Activated CD4-positive, alpha-beta T cell treated with anti-CD3 and anti-CD28 coated beads for 1 hour (primary cell): Measurements from ENCODE around the gene HCN2.
"Not testable (repeated sequence)": the region's sequence is repeated elsewhere in the genome, so short reads cannot be mapped to it uniquely, and the experiment has no call there.

Experiments
- DNase-seq: peaks from one replicate; pipeline ENCODE4 v3.0.0-alpha.2; 2020

The HCN2 gene

DNA sequence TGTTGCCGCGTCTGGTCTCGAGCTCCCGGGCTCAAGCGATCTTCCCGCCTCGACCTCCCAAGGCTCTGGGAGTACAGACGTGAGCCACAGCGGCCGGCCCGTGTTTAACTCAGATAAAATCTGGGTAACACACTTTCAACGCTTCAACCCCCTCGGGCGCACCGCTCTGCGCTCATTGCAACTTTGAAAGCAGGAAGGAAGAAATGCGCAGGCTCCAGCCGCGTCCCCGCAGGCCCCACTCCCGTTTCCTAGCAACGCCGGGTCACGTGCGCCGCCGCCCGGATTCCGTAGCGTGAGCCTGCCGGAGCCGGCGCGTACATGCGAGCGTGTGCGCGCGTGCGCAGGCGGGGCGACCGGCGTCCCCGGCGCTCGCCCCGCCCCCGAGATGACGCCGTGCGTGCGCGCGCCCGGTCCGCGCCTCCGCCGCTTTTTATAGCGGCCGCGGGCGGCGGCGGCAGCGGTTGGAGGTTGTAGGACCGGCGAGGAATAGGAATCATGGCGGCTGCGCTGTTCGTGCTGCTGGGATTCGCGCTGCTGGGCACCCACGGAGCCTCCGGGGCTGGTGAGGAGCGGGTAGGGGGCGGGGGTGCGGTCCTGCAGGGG is 17.4 kb upstream of the HCN2 start, which contains the start of gene BSG:
Gene BSG, plus strand, starts transcription at position 457 of the 603 bp plus-strand sequence. Its CDS starts 39 bp downstream, at position 496.
- peak; percentile 98 for DNase-seq

DNA sequence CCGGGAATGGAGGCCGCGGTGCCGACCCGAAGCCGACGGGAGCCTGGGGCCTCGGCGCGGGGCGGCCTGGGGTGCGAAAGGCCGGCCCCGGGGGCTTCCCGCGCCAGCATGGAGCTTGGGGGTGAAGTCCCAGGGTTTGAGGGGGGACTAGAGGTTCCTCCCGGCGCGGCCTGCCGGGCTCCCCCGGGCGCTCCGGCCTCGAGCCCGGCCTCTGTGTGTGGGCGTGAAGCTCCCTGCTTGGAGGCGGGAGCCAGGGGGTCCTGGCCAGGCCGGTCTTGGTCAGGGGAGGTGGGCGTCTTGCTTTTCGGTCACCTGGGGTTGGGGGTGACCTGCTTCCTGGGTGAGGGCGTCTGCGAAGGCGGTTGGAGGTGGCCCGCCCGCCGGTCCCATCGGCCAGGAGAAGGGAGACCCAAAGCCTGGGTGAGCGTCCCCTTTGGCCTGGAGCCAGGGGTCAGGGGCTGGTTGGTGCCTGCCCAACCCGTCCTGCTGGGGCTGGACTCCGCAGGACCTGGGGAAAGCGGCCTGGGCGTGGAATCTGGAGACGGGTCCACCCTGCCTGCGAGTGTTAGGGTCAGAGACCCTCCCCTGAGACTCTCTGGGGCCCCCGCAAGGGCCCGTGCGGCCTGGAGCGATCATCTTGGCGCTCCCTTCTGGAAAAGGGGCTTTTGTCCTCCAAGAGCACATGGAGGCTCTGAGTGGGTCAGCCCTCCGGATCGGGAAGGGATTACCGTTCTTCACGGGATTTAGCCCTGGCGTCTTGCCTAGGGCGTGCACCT is 16.8 kb upstream of the HCN2 start:
- no peak for DNase-seq

DNA sequence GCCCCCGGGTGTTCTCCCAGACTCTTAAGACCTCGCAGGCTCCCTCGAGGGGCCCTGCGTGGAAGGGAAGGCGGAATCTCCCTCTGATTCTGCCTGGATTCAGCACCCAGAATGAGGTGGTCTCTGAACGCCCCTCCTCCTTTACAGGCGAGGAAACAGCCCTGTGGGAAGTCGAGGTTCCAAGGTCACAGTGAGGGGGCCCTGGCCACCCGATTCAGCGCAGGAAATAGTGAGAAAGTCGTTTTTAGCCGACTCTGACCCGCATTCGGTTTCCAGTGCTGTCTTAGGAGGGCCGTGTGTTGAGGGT is 16.2 kb upstream of the HCN2 start:
- DNase-seq, result no peak

DNA sequence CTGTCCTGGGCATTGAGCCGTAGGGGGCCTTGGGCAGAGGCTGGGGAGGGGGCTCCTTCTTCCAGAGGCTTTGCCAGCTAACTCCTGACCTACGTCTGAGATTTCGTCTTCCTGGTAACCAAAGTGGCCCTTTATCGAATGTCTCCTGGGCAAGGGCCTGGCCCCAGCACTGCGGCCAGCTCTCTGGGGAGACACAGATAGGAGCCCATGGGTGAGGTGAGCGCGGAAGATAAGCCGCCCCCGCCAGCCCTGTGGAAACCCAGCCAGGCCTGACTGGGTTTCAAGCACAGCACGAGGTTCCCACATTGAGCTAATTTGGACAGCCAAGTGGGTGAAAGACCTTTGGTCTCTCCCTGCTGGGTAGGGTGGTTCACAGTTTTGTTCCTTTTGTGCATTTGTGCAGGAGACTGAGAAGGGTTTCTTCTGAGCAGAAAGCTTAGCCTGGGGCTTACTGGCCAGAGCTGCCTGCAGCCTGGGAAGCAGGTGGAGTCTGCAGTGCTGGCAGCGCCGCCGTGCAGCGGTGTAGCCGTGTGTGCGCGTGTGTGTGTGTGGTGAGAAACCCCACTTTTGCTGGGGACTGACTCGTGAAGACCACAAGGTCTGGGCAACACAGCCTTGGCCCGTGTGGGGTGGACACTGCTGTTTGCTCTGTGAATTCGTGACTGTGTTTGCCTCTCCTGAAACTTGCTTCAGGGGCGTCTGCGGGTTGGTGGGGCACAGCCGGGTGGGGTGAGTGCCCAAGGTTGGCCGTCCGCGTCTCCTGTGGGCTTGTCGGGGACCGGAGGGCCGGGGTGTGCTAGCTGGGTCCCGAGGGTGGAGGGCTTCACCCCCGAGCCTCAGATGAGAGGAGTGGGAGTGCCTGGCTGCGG is 14.8 kb upstream of the HCN2 start:
- no peak for DNase-seq

DNA sequence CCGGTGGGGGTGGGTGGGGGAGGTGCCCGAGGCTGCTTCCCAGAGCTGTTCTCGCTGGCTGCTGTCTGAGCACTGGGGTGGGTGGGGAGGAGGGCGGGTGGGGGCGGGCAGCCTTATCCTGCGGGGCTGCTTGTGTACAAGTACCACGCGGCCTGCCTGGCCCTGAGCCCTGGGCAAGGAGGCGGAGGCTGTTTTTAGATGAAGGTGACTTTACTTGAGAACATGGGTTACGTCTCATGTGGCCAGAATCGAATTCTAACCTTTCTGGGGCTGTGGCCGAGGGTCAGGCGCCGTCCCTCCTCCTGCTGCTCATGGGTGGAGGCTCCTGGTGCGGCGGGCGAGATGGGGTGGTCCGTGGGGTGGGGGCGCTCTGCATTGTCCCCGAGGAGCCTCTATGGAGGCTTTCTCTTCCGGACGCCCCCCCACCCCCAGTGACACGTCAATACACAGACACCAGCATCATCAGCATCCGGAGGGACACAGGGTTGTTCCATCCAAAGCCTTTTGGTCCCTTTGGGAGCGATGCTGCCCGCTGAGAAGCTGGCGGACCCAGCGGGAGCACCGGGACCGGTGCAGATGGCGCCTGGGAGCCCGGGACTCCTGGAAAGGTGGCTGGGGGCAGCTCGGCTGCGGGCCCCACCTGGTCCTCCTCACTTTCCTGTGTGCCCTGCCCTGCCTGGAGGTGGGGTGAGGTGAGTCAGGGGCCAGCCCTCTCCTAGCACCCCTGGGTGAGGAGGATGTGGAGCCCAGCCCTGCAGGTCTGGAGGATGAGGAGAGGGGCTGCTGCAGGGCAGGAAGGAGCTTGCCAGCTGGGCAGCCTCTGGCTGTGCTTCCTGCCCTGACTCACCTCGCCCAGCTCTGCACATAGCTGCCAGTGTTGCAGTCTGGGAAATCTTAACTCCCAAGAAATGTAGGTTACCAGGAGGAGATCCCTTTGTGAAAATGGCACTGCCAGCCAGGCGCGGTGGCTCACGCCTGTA is 13.9 kb upstream of the HCN2 start:
- DNase-seq, result no peak

DNA sequence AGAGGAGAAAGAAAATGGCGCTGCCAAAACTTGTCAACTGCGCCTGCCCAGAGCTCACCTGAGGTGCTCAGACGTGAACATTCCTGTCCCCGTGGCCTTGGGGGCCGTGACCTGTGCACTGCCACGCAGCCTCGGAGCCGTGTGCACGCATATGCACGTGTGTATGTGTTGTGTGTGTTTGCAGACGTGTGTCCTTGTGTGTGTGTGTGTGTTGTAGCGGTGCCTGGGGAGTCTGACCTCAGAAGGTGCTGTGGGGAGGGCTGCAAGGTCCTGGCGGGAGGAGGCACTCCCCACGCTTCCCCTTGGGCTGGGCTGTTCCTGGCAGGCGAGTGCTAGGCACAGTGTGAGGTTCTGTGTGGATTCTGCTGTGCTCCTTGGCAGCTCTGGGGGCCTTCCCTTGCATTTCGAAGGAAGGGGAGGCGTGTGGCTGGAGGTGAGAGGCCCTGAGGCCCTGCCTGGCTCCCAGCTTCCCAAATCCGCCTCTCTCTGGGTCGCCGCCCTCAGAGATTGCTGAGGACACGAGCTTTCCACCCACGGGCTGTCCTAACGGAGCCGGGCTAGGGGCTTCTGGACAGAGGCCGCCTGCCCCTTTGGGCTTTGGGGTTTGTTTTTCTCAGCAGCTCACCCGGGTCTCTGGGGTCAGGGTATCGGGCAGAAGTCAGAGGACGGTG is 12.8 kb upstream of the HCN2 start:
- no peak for DNase-seq

DNA sequence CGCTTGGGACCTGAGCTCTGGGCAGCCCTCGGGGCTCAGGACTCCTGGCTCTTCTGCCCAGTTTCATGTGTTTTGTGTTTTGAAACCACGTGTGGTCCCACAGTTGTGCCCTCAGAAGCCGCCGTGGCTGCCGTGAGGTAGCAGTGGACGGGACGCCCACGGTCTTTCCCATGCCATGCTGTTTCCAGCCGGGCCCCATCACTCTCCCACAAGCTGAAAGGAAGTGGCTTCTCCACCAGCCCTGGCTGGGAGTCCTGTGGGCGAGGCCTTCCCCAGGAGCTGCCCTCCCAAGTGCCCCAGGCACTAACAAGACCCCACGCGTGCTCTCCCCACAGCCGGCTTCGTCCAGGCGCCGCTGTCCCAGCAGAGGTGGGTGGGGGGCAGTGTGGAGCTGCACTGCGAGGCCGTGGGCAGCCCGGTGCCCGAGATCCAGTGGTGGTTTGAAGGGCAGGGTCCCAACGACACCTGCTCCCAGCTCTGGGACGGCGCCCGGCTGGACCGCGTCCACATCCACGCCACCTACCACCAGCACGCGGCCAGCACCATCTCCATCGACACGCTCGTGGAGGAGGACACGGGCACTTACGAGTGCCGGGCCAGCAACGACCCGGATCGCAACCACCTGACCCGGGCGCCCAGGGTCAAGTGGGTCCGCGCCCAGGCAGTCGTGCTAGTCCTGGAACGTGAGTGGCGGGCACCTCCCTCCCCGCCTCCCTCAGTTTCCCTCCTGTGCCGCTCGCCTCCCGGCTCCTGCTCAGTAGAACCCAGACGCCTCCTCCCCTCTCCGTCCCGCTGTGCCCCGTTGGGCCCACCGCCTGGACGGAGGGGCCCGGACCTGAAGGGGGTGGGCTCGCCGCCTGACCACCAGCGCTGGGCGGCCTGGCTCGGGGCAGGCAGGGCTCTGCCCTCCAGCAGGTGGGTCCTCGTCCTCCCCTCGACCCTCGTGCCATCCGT is 12.0 kb upstream of the HCN2 start:
- no peak for DNase-seq

DNA sequence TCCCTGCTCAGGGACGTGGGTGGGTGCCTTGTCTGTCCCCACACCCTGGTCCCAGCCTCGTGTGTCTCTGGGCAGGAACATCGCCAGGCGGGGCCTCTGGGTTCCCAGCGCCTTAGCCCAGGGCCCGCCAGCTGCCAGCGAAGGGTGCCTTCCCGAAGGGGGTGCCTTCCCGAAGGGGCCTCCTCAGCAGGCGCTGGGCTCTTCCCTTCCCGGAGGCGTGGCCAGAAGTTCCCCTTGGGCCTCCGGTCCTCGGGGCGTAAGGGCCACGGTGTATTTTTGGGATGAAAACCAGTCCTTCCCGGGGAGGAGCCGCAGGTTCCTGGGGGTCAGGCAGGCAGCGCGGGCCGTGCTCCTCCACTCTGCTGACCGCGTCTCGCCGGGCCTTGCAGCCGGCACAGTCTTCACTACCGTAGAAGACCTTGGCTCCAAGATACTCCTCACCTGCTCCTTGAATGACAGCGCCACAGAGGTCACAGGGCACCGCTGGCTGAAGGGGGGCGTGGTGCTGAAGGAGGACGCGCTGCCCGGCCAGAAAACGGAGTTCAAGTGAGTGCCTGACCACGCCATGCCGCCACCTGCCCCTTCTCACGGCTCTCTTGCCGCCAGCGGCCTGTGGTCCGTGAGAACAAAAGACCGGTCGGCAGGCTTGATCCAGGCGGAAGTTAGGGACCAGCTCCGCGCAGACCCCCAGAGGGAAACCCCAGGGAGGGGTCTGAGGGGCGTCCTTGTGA is 10.4 kb upstream of the HCN2 start:
- no peak for DNase-seq

DNA sequence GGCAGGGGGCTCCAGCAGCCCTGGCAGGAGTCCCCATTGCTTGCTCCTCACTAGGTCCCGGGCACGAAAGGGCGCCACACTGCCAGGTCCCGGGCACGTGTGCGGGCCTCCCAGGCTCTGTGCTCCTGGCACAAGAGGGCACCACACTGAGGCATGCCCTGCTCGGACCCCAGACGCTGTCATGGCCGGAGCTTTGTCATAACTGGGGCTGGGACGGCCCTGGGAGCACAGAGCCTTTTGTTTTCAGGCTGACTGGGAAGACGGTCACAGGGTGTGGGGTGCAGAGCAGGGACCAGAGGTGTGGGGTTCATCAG is 9.9 kb upstream of the HCN2 start:
- DNase-seq, result no peak

DNA sequence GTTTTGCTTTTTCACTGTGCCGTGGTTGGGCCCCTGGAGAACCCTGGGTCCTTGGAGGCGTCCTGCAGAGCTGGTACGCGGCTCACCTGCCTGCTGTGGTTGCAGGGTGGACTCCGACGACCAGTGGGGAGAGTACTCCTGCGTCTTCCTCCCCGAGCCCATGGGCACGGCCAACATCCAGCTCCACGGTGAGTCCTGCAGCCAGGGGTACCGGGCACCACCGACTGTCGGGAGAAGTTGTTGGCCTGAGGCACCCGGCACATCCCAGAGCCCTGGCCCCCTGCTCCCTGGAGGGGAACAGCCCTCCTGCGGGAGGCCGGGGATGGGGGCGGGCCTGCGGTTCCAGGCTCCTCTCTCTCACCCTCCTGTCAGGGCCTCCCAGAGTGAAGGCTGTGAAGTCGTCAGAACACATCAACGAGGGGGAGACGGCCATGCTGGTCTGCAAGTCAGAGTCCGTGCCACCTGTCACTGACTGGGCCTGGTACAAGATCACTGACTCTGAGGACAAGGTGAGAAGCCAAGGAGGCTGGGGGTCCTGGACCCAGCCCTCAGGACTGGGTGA is 9.3 kb upstream of the HCN2 start:
- DNase-seq, result no peak

DNA sequence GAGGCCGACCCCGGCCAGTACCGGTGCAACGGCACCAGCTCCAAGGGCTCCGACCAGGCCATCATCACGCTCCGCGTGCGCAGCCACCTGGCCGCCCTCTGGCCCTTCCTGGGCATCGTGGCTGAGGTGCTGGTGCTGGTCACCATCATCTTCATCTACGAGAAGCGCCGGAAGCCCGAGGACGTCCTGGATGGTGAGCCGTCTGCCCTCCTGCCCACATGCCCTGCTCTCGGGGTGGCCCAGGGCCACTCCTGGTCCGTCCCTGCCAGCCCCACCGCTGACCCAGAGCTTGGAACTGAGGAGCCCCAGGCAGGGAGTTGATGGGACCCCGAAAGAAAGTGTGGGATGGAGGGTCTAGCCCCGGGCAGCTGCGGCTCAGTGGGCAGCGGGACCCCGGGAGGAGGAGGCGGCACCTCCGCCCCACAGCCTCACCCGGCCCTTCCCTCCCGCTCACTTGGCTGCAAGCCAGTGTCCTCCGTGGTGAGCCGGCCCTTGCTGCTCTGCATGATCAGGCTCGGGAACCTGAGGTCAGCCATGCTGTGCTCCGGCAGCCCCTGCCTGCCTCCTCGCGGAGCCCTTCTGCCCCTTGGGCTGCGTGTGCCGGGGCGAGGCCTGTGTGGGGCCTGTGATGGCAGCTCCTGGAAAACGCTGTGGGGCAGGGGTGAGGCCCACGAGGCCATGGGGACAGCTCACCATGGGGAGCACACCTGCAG is 8.1 kb upstream of the HCN2 start:
- no peak for DNase-seq

DNA sequence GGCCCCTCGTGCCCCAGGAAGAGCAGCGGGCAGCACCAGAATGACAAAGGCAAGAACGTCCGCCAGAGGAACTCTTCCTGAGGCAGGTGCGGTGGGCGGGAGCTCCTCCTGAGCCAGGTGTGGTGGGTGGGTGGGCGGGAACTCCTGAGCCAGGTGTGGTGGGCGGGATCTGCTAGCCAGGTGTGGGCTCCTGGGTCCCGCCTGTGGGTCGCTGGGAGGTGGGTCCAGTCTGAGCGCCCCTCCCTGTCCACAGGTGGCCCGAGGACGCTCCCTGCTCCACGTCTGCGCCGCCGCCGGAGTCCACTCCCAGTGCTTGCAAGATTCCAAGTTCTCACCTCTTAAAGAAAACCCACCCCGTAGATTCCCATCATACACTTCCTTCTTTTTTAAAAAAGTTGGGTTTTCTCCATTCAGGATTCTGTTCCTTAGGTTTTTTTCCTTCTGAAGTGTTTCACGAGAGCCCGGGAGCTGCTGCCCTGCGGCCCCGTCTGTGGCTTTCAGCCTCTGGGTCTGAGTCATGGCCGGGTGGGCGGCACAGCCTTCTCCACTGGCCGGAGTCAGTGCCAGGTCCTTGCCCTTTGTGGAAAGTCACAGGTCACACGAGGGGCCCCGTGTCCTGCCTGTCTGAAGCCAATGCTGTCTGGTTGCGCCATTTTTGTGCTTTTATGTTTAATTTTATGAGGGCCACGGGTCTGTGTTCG is 7.0 kb upstream of the HCN2 start:
- DNase-seq, result no peak

DNA sequence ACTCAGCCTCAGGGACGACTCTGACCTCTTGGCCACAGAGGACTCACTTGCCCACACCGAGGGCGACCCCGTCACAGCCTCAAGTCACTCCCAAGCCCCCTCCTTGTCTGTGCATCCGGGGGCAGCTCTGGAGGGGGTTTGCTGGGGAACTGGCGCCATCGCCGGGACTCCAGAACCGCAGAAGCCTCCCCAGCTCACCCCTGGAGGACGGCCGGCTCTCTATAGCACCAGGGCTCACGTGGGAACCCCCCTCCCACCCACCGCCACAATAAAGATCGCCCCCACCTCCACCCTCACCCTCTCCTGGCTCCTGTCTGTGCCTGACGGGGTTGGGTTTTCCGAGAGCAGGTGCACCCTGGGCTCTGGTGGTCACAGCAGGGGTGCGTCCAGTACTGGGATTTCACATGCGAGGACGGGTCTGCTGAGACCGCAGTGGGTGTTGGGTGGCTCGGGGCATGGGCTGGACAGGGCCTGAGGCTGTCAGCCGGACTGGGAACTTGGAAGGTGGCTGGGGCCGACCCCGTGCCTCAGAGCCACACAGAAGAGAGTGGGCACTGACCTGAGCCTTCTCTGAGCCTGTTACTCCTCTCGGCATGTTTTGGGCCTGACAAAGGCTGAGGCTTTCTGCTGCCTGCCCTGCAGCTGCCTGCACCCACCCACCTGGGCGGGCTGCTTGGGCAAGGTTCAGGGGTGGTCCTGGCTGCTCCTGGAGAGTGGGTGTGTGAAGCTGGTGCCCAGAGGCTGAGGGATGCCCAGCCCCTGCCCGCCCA is 6.3 kb upstream of the HCN2 start:
- no peak for DNase-seq

DNA sequence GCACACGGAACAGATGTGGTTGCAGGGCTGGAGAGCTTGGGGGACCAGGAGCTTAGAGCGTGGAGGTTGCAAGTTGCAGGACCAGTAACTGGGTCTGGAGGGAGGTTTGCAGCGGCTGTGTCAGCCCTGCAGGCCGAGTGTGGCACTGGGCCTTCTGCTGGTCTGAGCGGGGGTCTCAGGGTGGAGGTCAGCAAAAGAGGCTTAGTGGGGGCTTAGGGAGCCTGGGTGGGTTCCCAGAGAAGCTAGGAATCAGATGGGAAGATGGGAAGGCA is 5.8 kb upstream of the HCN2 start:
- no peak for DNase-seq

DNA sequence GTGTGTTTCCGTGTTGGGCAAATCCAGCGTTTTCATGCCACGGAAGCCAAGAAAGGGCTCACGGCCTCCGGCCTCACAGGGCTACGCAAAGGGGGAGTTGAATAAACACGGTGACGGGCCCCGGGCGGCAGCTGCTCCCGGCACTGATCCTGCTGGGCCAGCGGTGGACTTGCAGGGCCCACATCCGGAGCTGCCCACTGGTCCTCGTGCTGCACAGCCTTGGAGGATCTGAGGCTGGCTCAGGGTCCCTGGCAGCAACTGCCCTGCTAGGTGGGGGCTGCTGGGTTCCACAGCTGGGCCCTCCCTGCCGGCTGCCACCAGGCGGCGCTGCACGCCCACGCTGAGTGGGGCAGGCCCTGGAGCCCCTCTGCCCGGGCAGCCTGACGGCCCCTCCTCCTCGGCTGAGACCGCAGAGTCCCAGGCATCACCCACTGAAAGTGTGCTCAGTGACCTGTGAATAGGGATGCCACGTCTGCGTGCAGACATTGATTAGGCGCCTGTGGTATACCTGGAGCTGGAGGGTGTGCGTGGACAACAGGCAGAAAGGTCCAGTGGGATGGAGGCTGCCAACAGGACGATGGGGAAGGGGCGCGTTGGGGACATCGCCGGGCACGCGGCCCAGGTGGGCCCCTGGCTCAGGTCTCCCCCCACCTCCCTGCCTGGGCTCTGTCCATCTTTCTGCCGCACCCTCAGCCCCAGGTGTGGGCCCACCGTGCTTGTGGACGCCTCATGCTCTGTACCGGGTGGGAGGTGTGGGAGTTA is 5.3 kb upstream of the HCN2 start:
- peak; percentile 59 for DNase-seq

DNA sequence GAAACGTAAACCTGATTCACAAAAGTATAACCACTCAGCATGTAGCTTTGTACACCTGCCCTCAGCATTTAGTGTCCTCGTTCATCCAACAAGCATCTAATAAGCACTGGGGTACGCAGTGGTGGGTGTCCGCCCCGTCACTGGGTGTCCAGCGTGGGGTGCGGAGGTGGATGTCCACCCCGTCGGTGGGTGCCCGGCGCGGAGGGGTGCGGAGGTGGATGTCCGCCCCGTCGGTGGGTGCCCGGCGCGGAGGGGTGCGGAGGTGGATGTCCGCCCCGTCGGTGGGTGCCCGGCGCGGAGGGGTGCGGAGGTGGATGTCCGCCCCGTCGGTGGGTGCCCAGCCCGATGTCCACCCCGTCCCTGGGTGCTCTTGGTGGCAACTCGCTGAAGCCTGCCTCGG is 4.5 kb upstream of the HCN2 start:
- DNase-seq, result not testable (repeated sequence)

DNA sequence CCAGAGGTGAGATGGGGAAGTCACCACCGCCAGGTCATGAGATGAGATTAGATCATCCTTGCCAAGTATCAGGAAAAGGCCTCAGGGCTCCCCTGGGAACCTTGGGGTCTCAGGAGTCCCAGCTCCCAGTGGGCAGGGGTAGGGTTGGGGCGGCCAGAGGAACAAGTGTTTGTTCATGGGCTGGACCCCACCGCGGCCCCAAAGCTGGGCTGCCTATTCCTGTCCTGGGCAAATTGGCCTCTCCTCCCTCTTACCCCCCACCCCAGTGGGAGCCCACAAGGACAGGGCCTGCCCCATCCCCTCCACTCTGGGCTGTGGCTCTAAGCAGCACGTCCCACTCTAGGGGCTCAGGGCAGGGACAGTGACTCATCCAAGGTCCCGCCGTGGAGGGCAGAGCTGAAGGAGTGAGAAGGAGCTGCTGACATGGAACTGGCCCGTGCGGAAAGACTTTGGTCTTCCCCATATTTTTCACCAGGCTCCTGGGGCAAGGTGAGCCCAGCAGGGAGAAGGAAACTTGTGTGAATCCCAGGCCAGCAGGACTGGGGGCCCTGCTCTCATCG is 4.0 kb upstream of the HCN2 start:
- no peak for DNase-seq
